ENCODE results near the gene EIF2AK2.
"Not testable (repeated sequence)": the region's sequence is repeated elsewhere in the genome, so short reads cannot be mapped to it uniquely, and the experiment has no call there.

EIF2AK2 gene

GRCh38 chr2:37156857-37157714 is at the start of gene EIF2AK2:
Gene EIF2AK2 (minus strand): TSS chr2:37156980. CDS start chr2:37147806, 9,174 bp downstream.
- peak; percentile 80 for DNase-seq

GRCh38 chr2:37205689-37206341 is 49.0 kb upstream of the EIF2AK2 start:
- DNase-seq: no peak

GRCh38 chr2:37205071-37205661 is 48.4 kb upstream of the EIF2AK2 start:
- not testable (repeated sequence) for DNase-seq

- DNase-seq: no peak
These were observed 46.9 kb upstream of the EIF2AK2 start for GRCh38 chr2:37203708-37204107.

GRCh38 chr2:37201766-37202165 is 45.0 kb upstream of the EIF2AK2 start:
- no peak for DNase-seq

- DNase-seq: no peak
These were observed 44.4 kb upstream of the EIF2AK2 start for GRCh38 chr2:37201208-37201607.

- DNase-seq: no peak
These were observed 41.9 kb upstream of the EIF2AK2 start for GRCh38 chr2:37198681-37199065.

GRCh38 chr2:37196320-37197195 is 39.8 kb upstream of the EIF2AK2 start, which contains the start of gene CEBPZOS:
Gene CEBPZOS (plus strand): TSS chr2:37196496. CDS start chr2:37199705, 3,209 bp downstream.
- DNase-seq: peak; percentile 89

- not testable (repeated sequence) for DNase-seq
These were observed 39.1 kb upstream of the EIF2AK2 start for GRCh38 chr2:37195862-37196319.

GRCh38 chr2:37192551-37192950 is 35.8 kb upstream of the EIF2AK2 start:
- no peak for DNase-seq

GRCh38 chr2:37191747-37192146 is 35.0 kb upstream of the EIF2AK2 start:
- DNase-seq: no peak

- no peak for DNase-seq
These were observed 34.5 kb upstream of the EIF2AK2 start for GRCh38 chr2:37191253-37191652.

- no peak for DNase-seq
These were observed 33.5 kb upstream of the EIF2AK2 start for GRCh38 chr2:37190290-37190689.

- DNase-seq: peak; percentile 40
These were observed 32.8 kb upstream of the EIF2AK2 start for GRCh38 chr2:37189452-37190153.

GRCh38 chr2:37188570-37188969 is 31.8 kb upstream of the EIF2AK2 start, which contains the start of gene SULT6B1:
Gene SULT6B1 (minus strand): TSS chr2:37188670. CDS start chr2:37188640, 30 bp downstream.
- no peak for DNase-seq

- no peak for DNase-seq
These were observed 25.2 kb upstream of the EIF2AK2 start for GRCh38 chr2:37181726-37182684.

- DNase-seq: no peak
These were observed 23.9 kb upstream of the EIF2AK2 start for GRCh38 chr2:37180640-37181039.

- no peak for DNase-seq
These were observed 23.3 kb upstream of the EIF2AK2 start for GRCh38 chr2:37180006-37180639.

- no peak for DNase-seq
These were observed 17.0 kb upstream of the EIF2AK2 start for GRCh38 chr2:37173741-37174140.

GRCh38 chr2:37171624-37171950 is 14.8 kb upstream of the EIF2AK2 start:
- no peak for DNase-seq

All from CD4-positive, alpha-beta T cell treated with Interleukin-15 for 1 hour (primary cell).